Measurements from ENCODE around the gene TAS1R3.

Gene TAS1R3

DNA sequence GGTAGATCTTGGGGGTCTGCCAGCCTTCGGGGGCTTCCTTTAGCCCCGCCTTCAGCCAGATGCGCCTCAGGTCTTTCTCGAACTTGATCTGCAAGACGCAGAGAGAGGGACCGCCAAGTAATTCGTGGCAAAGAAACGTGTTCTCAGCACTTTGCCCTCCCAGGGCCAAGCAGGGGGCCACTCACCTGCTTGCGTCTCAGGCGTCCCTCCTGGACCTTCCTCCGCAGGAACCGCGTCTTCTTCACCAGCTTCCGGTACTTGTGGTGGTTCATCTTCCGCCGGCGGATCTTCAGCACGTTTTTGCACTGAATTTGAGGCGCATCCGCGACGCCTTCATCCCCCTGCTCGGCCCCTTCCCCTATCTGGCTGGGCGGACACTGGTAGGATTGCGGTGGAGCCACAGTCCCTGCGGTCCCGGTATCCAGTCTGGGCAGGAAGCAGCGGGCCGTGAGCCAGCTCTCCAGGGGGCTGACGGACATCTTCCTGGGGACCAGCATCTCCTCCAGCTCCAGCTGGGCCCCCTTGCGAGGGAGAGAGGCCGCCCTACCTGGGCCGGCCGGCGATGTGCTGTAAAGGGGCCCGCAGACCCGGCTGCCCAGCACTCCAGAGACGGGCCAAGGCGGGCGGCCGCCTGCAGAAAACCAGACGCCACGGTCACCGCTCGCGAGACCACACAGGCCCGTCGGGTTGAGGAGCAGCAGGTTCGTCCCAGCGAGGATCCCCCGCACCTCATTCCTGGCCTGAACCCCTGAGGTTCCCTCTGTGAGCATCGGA, 42.9 kb downstream of the TAS1R3 start:
- DNase-seq (ENCODE audit: low spot score in 2 of 2) = peak in 1 of 2 donors; percentile 27
- no peak overlapping the region for H3K27ac Mint-ChIP-seq
- H3K27me3 Mint-ChIP-seq = no peaks in the 10 kb centered on the region
- ATAC-seq (ENCODE audit: low read depth) = no peak
- no peaks in the 10 kb centered on the region for H3K9me3 Mint-ChIP-seq
- H3K4me3 Mint-ChIP-seq = peak overlapping the region; percentile 83
- peaks cover 5% of the 10 kb centered on the region for H3K4me1 Mint-ChIP-seq
- no peaks in the 10 kb centered on the region for H3K36me3 Mint-ChIP-seq

DNA sequence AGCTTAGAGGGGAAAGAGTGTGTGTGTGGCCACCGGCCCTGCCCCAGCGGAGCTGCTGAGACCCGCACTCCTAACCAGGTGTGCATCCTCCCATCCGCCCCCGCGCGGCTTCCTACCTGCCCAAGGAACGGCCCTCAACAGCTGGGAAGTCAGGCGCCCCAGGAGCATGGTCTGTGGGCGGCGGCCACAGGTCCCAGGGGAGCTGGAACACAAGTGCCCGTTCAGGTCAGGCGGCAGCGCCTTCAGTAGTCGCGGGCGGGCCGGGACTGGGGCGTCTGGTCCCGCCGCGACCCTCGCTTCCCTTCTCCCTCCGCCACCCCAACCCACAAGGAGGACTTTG, 43.5 kb downstream of the TAS1R3 start:
- Mint-ChIP-seq H3K9me3 (no peaks in the 10 kb centered on the region), H3K27me3 (no peaks in the 10 kb centered on the region), H3K36me3 (no peaks in the 10 kb centered on the region), H3K27ac (peak overlapping the region; percentile 85), H3K4me3 (peak overlapping the region; percentile 83), H3K4me1 (peaks cover 5% of the 10 kb centered on the region)
- ATAC-seq (ENCODE audit: low read depth) (no peak), DNase-seq (ENCODE audit: low spot score in 2 of 2) (peak in 1 of 2 donors; percentile 43)

DNA sequence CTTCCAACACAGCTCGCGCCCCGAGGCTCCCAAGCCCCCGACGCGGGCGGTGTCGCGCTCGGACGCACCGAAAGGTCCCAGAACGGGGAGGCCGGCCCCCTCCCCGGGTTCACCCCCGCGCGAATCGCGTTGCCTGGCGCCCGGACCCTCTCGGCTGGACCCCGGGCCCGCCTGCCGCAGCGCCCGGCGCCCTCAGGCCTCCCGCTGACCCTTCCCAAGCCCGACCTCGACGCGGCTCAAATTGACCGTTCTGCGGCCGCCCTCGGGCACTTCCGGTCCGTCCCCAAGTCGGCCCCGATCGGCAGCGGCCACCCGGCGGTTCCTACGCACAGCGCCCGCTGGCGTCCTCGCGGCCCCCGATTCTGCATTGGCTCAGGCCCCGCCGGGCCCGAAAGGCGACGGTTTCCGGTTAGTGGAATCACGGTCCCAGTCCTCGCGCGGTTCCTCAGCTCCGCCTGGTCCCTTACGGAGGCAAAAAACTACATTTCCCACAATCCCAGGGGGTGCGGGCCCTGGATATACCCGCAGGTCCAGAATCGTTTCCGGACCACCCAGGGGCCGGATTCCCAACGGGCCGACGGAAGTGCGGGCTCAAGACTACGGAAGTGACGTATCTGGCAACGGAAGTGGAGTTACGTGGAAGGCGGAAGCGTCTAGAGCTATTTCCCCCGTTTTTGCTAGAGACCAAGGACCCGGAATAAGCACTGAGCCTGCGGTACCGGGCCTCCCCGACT, 44.0 kb downstream of the TAS1R3 start, which contains the start of gene AURKAIP1:
Gene AURKAIP1, minus strand, starts transcription at position 279 of the 734 bp plus-strand sequence. CDS start 451 bp downstream, outside the sequence.
- Mint-ChIP-seq H3K4me1 (peaks cover 5% of the 10 kb centered on the region), H3K9me3 (no peaks in the 10 kb centered on the region)

DNA sequence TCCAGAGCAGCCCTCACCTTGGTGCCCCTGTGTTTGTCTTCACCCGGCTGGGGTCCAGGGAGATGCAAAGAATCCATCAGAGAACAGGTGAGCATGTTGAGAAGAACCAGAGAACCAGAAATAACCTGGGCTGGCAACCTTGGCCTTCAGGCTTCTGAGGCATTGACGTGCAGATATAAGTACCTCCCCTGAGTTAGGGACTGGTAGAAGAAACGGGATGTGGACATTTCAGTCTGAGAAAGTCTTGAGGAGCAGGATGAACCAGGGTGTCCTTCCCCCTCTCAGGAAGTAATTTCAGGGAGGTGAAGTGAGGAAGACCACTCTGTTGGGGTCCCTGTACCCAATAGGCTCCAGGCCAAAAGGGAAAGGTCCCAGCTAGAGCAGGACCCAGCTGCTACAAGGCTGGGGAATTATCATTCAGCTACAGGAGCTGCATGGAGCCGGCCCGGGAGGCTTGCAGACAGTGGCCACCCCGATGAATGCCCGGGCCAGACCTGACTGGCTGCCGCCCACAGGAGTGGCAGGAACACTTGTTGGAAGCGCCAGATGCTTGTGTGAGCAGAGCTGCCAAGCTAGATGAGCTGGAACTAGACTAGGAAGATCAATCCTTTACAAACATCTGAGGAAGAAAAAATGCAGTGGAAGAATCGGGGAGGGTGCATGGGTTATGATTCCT, 45.6 kb downstream of the TAS1R3 start:
- Mint-ChIP-seq H3K9me3 (no peaks in the 10 kb centered on the region), H3K27ac (no peak overlapping the region), H3K4me3 (no peak overlapping the region), H3K36me3 (no peaks in the 10 kb centered on the region), H3K4me1 (peaks cover 6% of the 10 kb centered on the region), H3K27me3 (no peaks in the 10 kb centered on the region)
- ATAC-seq (ENCODE audit: low read depth) (no peak), DNase-seq (ENCODE audit: low spot score in 2 of 2) (no peak)

More for the DNA sequence above, 44.0 kb downstream of the TAS1R3 start, which contains the start of gene AURKAIP1:
- peak within 1 kb of the TSS; percentile 83 for H3K4me3 Mint-ChIP-seq
- no peaks in the 10 kb centered on the region for H3K36me3 Mint-ChIP-seq
- DNase-seq (ENCODE audit: low spot score in 2 of 2) (peak; percentile 87 to 96), ATAC-seq (ENCODE audit: low read depth) (peak; percentile 84)
- H3K27ac Mint-ChIP-seq = peak within 1 kb of the TSS; percentile 85
- no peaks in the 10 kb centered on the region for H3K27me3 Mint-ChIP-seq

DNA sequence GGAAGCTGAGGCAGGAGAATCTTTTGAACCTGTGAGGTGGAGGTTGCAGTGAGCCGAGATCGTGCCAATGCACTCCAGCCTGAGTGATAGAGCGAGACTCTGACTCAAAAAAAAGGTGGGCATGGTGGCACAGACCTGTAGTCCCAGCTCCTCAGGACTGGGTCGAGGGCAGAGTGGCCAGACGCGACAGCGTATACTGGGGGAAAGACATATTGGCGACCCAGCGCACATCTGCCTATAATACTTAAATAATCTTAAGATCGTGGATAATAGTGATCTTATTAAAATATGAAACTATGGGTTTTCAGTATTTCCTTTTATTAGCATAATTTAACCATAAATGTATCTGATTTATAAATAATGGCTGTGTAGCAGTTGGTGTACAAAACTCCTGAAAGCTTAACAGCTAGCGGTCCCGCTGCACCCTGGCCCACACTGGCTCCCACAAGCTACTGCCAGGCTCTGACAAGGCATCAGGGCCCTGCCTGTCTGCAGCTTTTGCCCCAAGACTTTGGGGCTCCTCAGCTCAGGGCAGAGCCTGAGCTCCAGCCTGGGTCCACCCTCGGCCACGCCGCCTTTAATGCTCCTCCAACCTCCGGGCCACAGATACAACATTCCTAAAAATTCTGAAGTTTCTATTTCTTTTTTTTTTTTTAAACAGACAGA, 46.6 kb downstream of the TAS1R3 start:
- H3K27ac Mint-ChIP-seq = no peak overlapping the region
- DNase-seq (ENCODE audit: low spot score in 2 of 2) = no peak
- no peak overlapping the region for H3K4me3 Mint-ChIP-seq
- H3K27me3 Mint-ChIP-seq = no peaks in the 10 kb centered on the region
- no peak for ATAC-seq (ENCODE audit: low read depth)
- no peaks in the 10 kb centered on the region for H3K9me3 Mint-ChIP-seq
- H3K36me3 Mint-ChIP-seq = peaks cover 1% of the 10 kb centered on the region
- peaks cover 14% of the 10 kb centered on the region for H3K4me1 Mint-ChIP-seq

DNA sequence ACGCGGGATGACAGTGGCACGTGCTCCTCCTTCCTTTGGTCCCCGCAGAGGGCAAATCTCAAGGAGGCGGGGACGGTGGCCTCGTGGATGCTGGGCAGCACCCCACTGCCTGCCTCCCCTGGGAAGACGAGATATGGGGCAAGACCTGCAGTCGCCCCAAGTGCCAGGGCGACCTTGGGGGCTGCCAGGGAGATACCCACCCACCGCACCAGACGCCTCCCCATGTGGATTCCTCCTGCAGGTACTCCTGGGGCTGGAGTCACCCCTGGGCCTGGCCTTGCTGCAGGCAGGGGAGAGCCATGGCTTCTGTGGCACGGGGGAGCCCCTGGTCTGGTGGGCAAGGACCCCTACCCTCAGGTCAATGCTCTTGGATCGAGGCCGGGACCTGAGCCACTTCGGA, 49.8 kb downstream of the TAS1R3 start:
- H3K9me3 Mint-ChIP-seq = no peaks in the 10 kb centered on the region
- H3K4me1 Mint-ChIP-seq = peaks cover 13% of the 10 kb centered on the region
- H3K36me3 Mint-ChIP-seq = peaks cover 1% of the 10 kb centered on the region
- no peak overlapping the region for H3K4me3 Mint-ChIP-seq
- H3K27ac Mint-ChIP-seq = no peak overlapping the region
- DNase-seq (ENCODE audit: low spot score in 2 of 2) (no peak), ATAC-seq (ENCODE audit: low read depth) (no peak)
- no peaks in the 10 kb centered on the region for H3K27me3 Mint-ChIP-seq

DNA sequence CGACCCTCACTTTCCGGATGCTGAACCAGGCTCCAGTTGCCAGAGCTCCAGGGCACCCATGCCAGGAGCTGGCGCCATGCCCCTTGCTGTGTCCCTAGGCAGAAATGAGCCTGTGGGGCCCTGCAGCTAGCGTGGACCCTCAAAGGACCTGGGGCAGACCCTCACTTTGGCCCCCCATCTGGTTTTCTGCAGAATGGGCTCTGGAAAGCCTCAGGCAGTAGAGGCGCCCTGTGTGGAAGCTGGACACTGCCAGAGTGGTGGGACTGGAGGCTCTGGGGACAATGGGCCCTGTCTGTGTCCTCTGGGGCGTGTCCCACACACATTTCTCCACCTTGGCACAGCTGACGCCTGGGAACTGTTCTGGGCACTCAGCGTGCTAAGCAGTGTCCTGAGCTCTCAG, 50.2 kb downstream of the TAS1R3 start:
- Mint-ChIP-seq H3K4me3 (no peak overlapping the region), H3K9me3 (no peaks in the 10 kb centered on the region), H3K27me3 (no peaks in the 10 kb centered on the region), H3K4me1 (peaks cover 13% of the 10 kb centered on the region), H3K27ac (no peak overlapping the region), H3K36me3 (peaks cover 4% of the 10 kb centered on the region)
- DNase-seq (ENCODE audit: low spot score in 2 of 2) (no peak), ATAC-seq (ENCODE audit: low read depth) (no peak)

All from memory B cell (primary cell).